Naive thymus-derived CD4-positive, alpha-beta T cell (primary cell): ENCODE results near the gene PTPN5. TPM values are rescaled to one million over a fixed set of nuclear protein-coding genes. Genes with fewer than 3 reads are reported as not detected.

ENCODE experiments used
- ATAC-seq: fragments of 150-1000 bp; cut with Tn5 transposase; 2 replicates; pipeline ENCODE4 v1.10.0; 2021; ENCODE audit warnings: mild to moderate bottlenecking, moderate library complexity
- CTCF ChIA-PET: fragments of 350-600 bp; sonication (Branson Sonifier 250); formaldehyde crosslinking; loops from one replicate; lab custom pipeline; 2021; ENCODE audit warnings: antibody characterized with exemption; lab: Charles Lee
- POLR2A ChIA-PET: fragments of 350-600 bp; sonication (Branson Sonifier 250); formaldehyde crosslinking; loops from one replicate; lab custom pipeline; 2021; ENCODE audit warnings: antibody characterized with exemption, inconsistent platforms; lab: Charles Lee
- DNase-seq, 9 donors: peaks; one replicate each; pipeline versions ENCODE4 v3.0.0 to v3.0.0-alpha.2; 2020 to 2022; ENCODE audit warnings: mixed read lengths in 1 of 9
- H3K27ac ChIP-seq: one replicate; pipeline ENCODE4 v1.7.0; 2013; ENCODE audit warnings: mild to moderate bottlenecking, low read depth, low read length, moderate library complexity
- H3K27me3 ChIP-seq, 2 donors: one replicate each; pipeline ENCODE4 v1.7.0; 2013; ENCODE audit warnings: low read length in 2 of 2, mild to moderate bottlenecking in 2 of 2, moderate library complexity in 2 of 2; ENCODE audit not compliant: control insufficient read depth in 2 of 2, insufficient read depth in 2 of 2
- H3K36me3 ChIP-seq, 3 experiments: 1 replicate in 2 of 3; 2 replicates in 1 of 3; pipeline ENCODE4 v1.7.0; 2013; ENCODE audit warnings: low read length in 3 of 3, mild to moderate bottlenecking in 3 of 3, moderate library complexity in 1 of 3; ENCODE audit not compliant: insufficient read depth in 3 of 3, control insufficient read depth in 2 of 3
- H3K4me1 ChIP-seq, 2 donors: one replicate each; pipeline ENCODE4 v1.7.0; 2013; ENCODE audit warnings: low read length in 2 of 2, mild to moderate bottlenecking in 2 of 2, moderate library complexity in 1 of 2; ENCODE audit not compliant: control insufficient read depth in 2 of 2, insufficient read depth in 2 of 2
- H3K4me3 ChIP-seq: 2 replicates; pipeline ENCODE4 v1.7.0; 2013; ENCODE audit warnings: mild to moderate bottlenecking, low read length
- H3K9me3 ChIP-seq, 3 experiments: 1 replicate in 2 of 3; 2 replicates in 1 of 3; pipeline ENCODE4 v1.7.0; 2013; ENCODE audit warnings: low read length in 3 of 3; ENCODE audit not compliant: control insufficient read depth in 2 of 3
- H3K27ac Mint-ChIP-seq, 9 donors: one replicate each; pipeline ENCODE4 v1.8.0; 2020 to 2022; ENCODE audit warnings: mixed read lengths in 9 of 9, mild to moderate bottlenecking in 8 of 9, moderate library complexity in 5 of 9, inconsistent platforms in 2 of 9
- H3K27me3 Mint-ChIP-seq, 5 donors: one replicate each; pipeline ENCODE4 v1.8.0; 2021 to 2022; ENCODE audit warnings: mixed read lengths in 5 of 5, mild to moderate bottlenecking in 1 of 5
- H3K36me3 Mint-ChIP-seq, 5 donors: one replicate each; pipeline ENCODE4 v1.8.0; 2020 to 2022; ENCODE audit warnings: mixed read lengths in 5 of 5, mild to moderate bottlenecking in 3 of 5, inconsistent platforms in 1 of 5
- H3K4me1 Mint-ChIP-seq, 7 donors: one replicate each; pipeline ENCODE4 v1.8.0; 2020 to 2022; ENCODE audit warnings: mixed read lengths in 7 of 7, mild to moderate bottlenecking in 3 of 7, inconsistent platforms in 1 of 7
- H3K4me3 Mint-ChIP-seq, 10 donors: one replicate each; pipeline ENCODE4 v1.8.0; 2020 to 2022; ENCODE audit warnings: mild to moderate bottlenecking in 10 of 10, mixed read lengths in 10 of 10, moderate library complexity in 6 of 10, inconsistent platforms in 2 of 10
- H3K9me3 Mint-ChIP-seq, 11 donors: one replicate each; pipeline ENCODE4 v1.8.0; 2020 to 2022; ENCODE audit warnings: mixed read lengths in 11 of 11, mild to moderate bottlenecking in 4 of 11, inconsistent platforms in 1 of 11, moderate library complexity in 1 of 11
- intact Hi-C, 2 donors: fragments of 100-400 bp; cut with micrococcal nuclease; formaldehyde crosslinking; loops; one replicate each; pipeline ENCODE4 v1.15.1; 2023
- polyA plus RNA-seq, 2 donors: library from polyadenylated mRNA; unstranded; fragments of 300-500 nt; fragmentation: Illumina TruSeq; gene quantifications; one replicate each; pipeline ENCODE4 v1.2.3, GENCODE V29; 2021
- total RNA-seq, 6 experiments: library from RNA in 5 of 6; stranded (reverse) in 5 of 6; gene quantifications; 1 replicate in 5 of 6; 2 replicates in 1 of 6; pipeline ENCODE4 v1.2.3 and lab custom pipeline; 2021 to 2026

The PTPN5 gene
- total and polyA plus RNA-seq, 7 experiments from 2014 or later: not detected

GRCh38 chr11:18761741-18762140 lies 29.9 kb downstream of the PTPN5 start:
- H3K4me1 ChIP-seq: no peaks in the 10 kb centered on the region
- no peaks in the 10 kb centered on the region for H3K9me3 ChIP-seq
- H3K4me3 ChIP-seq: no peak overlapping the region
- H3K27me3 ChIP-seq: no peaks in the 10 kb centered on the region
- Mint-ChIP-seq H3K36me3 (no peaks in the 10 kb centered on the region), H3K27me3 (peaks cover 0 to 15% (median 9%) of the 10 kb centered on the region in 5 donors), H3K4me1 (peaks cover 0 to 5% (median 0%) of the 10 kb centered on the region in 7 donors), H3K27ac (peak overlapping the region in 1 of 9 donors; percentile 7), H3K4me3 (no peak overlapping the region), H3K9me3 (no peaks in the 10 kb centered on the region)
- DNase-seq (no peak), ATAC-seq (no peak)
- no peak overlapping the region for H3K27ac ChIP-seq
- intact Hi-C loops: no loop called here
- ChIA-PET POLR2A (no interaction called here), CTCF (interaction anchor here (0.6 to 6.0 kb wide), 2 partner anchors 85 to 221 kb away, joined by 3 to 40 read pairs; no protein-coding TSS in a partner anchor)
- no peaks in the 10 kb centered on the region for H3K36me3 ChIP-seq

GRCh38 chr11:18761144-18761543 lies 30.5 kb downstream of the PTPN5 start:
- H3K4me1 Mint-ChIP-seq: peaks cover 0 to 5% (median 0%) of the 10 kb centered on the region in 7 donors
- intact Hi-C loops: no loop called here
- H3K4me3 Mint-ChIP-seq: no peak overlapping the region
- ChIA-PET CTCF (interaction anchor here (6.0 kb wide), 1 partner anchor 221 kb away, joined by 40 read pairs; no protein-coding TSS in a partner anchor), POLR2A (no interaction called here)
- Histone ChIP-seq H3K4me3 (no peak overlapping the region), H3K27me3 (no peaks in the 10 kb centered on the region), H3K9me3 (no peaks in the 10 kb centered on the region), H3K4me1 (no peaks in the 10 kb centered on the region), H3K27ac (no peak overlapping the region), H3K36me3 (no peaks in the 10 kb centered on the region)
- peaks cover 0 to 16% (median 9%) of the 10 kb centered on the region in 5 donors for H3K27me3 Mint-ChIP-seq
- ATAC-seq (no peak), DNase-seq (no peak)
- H3K36me3 Mint-ChIP-seq: no peaks in the 10 kb centered on the region
- no peaks in the 10 kb centered on the region for H3K9me3 Mint-ChIP-seq
- H3K27ac Mint-ChIP-seq: no peak overlapping the region

DNA sequence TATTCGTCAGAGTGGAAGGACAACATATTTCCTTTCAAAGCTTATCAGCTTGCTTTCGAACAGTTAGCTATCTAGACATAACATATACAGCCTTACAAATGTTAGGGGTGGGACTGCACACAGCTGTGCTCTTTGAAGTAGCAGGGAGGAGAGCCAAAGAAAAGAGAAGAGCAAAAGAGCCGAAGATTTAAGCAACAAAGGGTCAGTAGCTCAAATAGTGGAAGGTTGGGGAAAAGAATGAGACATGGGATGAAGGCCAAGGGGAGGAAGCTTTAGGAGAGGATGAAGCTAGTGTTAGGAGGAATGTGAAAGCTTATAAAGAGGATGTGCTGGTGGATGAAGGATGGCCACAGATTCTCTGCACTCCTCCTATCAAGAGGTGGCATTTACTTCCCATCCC lies 33.8 kb downstream of the PTPN5 start:
- no peak overlapping the region for H3K4me3 Mint-ChIP-seq
- no peaks in the 10 kb centered on the region for H3K36me3 Mint-ChIP-seq
- H3K4me1 Mint-ChIP-seq: peaks cover 0 to 1% (median 0%) of the 10 kb centered on the region in 7 donors

GRCh38 chr11:18756889-18757288 lies 34.7 kb downstream of the PTPN5 start:
- H3K27me3 Mint-ChIP-seq: peaks cover 0 to 16% (median 0%) of the 10 kb centered on the region in 5 donors
- H3K27ac Mint-ChIP-seq: no peak overlapping the region
- Histone ChIP-seq H3K27me3 (no peaks in the 10 kb centered on the region), H3K4me3 (no peak overlapping the region), H3K27ac (no peak overlapping the region), H3K36me3 (no peaks in the 10 kb centered on the region), H3K4me1 (no peaks in the 10 kb centered on the region), H3K9me3 (no peaks in the 10 kb centered on the region)
- H3K4me1 Mint-ChIP-seq: peaks cover 0 to 1% (median 0%) of the 10 kb centered on the region in 7 donors
- CTCF ChIA-PET: no interaction called here
- POLR2A ChIA-PET: no interaction called here
- DNase-seq (no peak), ATAC-seq (no peak)
- H3K4me3 Mint-ChIP-seq: no peak overlapping the region
- no peaks in the 10 kb centered on the region for H3K9me3 Mint-ChIP-seq
- intact Hi-C loops: no loop called here
- no peaks in the 10 kb centered on the region for H3K36me3 Mint-ChIP-seq

More for the DNA sequence above, 33.8 kb downstream of the PTPN5 start:
- no peaks in the 10 kb centered on the region for H3K4me1 ChIP-seq
- CTCF ChIA-PET: interaction anchor here (0.9 to 1.7 kb wide), 4 partner anchors 10 to 642 kb away, joined by 3 to 5 read pairs (median 4); no protein-coding TSS in a partner anchor
- DNase-seq: no peak
- intact Hi-C loops: no loop called here
- no peak overlapping the region for H3K4me3 ChIP-seq
- ATAC-seq: no peak
- H3K27ac ChIP-seq: no peak overlapping the region
- H3K27me3 ChIP-seq: no peaks in the 10 kb centered on the region
- POLR2A ChIA-PET: no interaction called here
- H3K36me3 ChIP-seq: no peaks in the 10 kb centered on the region
- Mint-ChIP-seq H3K27ac (no peak overlapping the region), H3K27me3 (peaks cover 0 to 13% (median 0%) of the 10 kb centered on the region in 5 donors), H3K9me3 (no peaks in the 10 kb centered on the region)
- no peaks in the 10 kb centered on the region for H3K9me3 ChIP-seq

DNA sequence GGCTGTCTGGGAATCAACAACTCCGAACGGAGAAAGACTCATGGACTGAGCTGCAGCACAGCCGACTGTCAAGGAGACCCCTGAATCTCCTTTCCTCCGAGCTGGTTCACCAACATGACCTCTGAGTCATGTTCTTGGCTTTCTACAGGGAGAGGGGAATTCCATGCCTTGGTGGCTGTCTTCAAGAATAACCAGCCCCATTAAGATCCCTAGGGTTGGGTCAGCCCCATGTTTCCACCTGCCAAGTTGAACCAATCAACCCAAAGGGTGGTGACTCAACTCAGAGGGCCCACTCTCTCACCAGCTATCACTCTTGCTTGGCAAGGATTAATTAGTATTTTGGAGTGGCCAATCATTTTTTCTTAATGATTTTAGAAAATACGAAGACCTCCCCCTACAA lies 37.3 kb downstream of the PTPN5 start:
- no peaks in the 10 kb centered on the region for H3K36me3 Mint-ChIP-seq
- no peak for DNase-seq
- POLR2A ChIA-PET: no interaction called here

DNA sequence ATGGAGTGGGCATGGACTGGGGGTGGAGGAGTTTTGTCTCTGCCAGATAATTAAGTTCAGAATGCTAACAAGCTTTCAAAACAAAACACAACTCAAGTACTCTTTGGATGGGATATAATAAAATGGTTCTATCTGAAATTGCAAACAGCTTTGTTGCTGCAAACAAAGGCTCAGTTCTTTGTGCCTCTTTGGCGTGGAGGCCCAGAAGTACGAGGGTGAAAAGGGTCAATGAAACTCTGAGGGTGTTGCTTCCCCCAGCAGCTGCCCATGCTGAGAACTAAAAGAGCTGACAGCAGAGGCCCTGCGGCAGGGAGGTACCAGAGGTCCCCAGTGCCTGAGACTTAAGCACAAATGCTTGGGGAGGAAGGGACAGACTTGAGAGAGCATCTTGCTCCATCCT lies 39.1 kb downstream of the PTPN5 start:
- ChIA-PET POLR2A (no interaction called here), CTCF (no interaction called here)
- Mint-ChIP-seq H3K9me3 (no peaks in the 10 kb centered on the region), H3K27me3 (peaks cover 0 to 15% (median 0%) of the 10 kb centered on the region in 5 donors), H3K36me3 (no peaks in the 10 kb centered on the region), H3K4me1 (peaks cover 0 to 4% (median 0%) of the 10 kb centered on the region in 7 donors), H3K4me3 (no peak overlapping the region), H3K27ac (no peak overlapping the region)
- Histone ChIP-seq H3K36me3 (no peaks in the 10 kb centered on the region), H3K27ac (no peak overlapping the region), H3K9me3 (no peaks in the 10 kb centered on the region), H3K27me3 (no peaks in the 10 kb centered on the region), H3K4me3 (no peak overlapping the region), H3K4me1 (no peaks in the 10 kb centered on the region)
- DNase-seq (no peak), ATAC-seq (no peak)
- intact Hi-C loops: no loop called here

More for the DNA sequence above, 37.3 kb downstream of the PTPN5 start:
- ATAC-seq: no peak
- Histone ChIP-seq H3K27ac (no peak overlapping the region), H3K27me3 (no peaks in the 10 kb centered on the region), H3K36me3 (no peaks in the 10 kb centered on the region), H3K4me3 (no peak overlapping the region), H3K4me1 (no peaks in the 10 kb centered on the region), H3K9me3 (no peaks in the 10 kb centered on the region)
- CTCF ChIA-PET: no interaction called here
- intact Hi-C loops: no loop called here
- Mint-ChIP-seq H3K4me3 (no peak overlapping the region), H3K27me3 (peaks cover 0 to 23% (median 0%) of the 10 kb centered on the region in 5 donors), H3K4me1 (peaks cover 0 to 4% (median 0%) of the 10 kb centered on the region in 7 donors), H3K9me3 (no peaks in the 10 kb centered on the region), H3K27ac (no peak overlapping the region)

DNA sequence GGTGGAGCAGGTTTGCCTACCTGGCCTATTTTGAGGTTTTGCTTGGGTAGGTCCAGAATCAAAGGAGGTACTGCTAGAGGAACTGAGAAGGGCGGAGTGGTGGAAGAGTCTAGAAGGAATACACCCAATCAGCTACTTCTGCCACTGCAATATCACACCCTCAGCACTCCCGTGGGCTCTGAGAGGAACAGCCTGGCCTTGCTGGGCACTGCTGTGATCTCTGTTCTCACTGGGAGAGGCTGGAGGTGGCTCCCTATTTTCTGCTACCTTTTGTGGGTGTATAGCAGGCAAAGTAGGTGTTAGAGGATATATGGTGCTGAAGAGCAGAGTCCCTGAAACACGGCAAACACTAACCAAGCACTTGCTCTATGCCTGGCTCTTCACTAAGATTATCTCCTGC lies 40.7 kb downstream of the PTPN5 start:
- no peak overlapping the region for H3K27ac Mint-ChIP-seq
- no peaks in the 10 kb centered on the region for H3K36me3 Mint-ChIP-seq
- no peaks in the 10 kb centered on the region for H3K36me3 ChIP-seq
- H3K4me1 ChIP-seq: no peaks in the 10 kb centered on the region
- intact Hi-C loops: no loop called here
- ATAC-seq (no peak), DNase-seq (no peak)
- H3K9me3 ChIP-seq: no peaks in the 10 kb centered on the region
- H3K4me1 Mint-ChIP-seq: peaks cover 0 to 4% (median 0%) of the 10 kb centered on the region in 7 donors
- CTCF ChIA-PET: no interaction called here
- POLR2A ChIA-PET: no interaction called here
- no peak overlapping the region for H3K4me3 ChIP-seq
- peaks cover 0 to 13% (median 0%) of the 10 kb centered on the region in 5 donors for H3K27me3 Mint-ChIP-seq
- no peaks in the 10 kb centered on the region for H3K9me3 Mint-ChIP-seq
- no peaks in the 10 kb centered on the region for H3K27me3 ChIP-seq
- no peak overlapping the region for H3K27ac ChIP-seq
- no peak overlapping the region for H3K4me3 Mint-ChIP-seq
